NCI-H2171 (cell line): Measurements from ENCODE around the gene HNRNPC.
"Not testable (repeated sequence)": the region's sequence is repeated elsewhere in the genome, so short reads cannot be mapped to it uniquely, and the experiment has no call there.

ENCODE experiments used
- DNase-seq: peaks from one replicate; lab custom pipeline; 2025; lab: John Stamatoyannopoulos, UW

The HNRNPC gene

DNA sequence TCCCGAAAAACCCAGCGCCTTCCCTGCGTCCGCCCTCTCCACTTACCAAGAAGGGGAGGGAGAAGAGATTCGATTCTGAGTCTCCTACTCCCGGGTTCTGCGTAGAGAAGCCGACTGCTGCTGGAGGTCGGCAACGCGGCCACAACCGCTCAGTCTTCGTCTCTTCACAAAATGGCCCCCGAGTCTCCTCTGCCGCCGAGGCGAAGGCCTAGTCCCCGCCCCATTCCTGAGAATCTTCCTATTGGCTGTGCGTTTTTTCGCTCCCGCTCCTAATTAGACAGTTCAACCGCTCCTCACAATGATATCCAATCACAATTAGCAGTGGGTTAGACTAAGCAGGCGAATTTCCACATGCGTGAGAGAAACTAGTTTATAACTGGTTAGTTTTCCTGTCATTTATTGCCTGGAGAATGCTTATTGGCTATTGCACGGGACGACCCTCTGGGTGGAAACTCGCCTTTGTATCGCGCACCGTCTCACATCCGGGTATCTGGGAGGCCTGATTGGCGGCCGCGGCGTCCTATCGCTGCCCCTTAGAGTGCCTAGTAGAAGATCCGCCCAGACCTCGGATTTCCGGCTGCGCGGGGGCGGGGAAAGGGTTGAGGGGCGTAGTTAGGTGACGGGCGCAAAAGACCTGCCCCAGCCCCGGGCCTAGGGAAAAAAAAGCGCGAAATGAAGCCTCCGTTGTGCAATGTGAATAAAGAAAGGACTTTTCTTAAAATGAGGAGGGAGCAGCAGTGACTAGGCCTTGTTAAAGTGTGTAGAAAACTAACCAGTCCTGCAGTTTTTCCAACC is at the start of gene HNRNPC:
Gene HNRNPC, minus strand, starts transcription at position 191 of the 795 bp plus-strand sequence. CDS start 35,249 bp downstream, outside the sequence.
- peak; percentile 100 for DNase-seq

DNA sequence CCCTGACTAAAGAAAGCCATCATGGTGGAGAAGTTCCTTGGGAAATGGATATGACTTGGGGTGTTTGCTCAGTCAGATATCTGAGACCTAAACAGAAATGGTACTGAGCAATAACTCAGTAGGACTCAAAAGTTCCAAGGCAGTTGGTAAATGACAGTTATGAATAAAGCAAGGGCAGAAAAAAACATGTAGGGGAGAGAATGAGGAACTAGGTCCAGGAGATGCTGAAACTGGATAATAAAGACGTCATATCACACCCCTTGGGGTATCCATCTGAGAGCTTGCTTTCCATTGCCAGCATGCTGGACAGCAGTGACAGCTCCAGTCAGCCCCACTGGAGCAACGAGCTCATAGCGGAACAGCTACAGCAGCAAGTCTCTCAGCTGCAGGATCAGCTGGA is 48.2 kb upstream of the HNRNPC start:
- DNase-seq: no peak

DNA sequence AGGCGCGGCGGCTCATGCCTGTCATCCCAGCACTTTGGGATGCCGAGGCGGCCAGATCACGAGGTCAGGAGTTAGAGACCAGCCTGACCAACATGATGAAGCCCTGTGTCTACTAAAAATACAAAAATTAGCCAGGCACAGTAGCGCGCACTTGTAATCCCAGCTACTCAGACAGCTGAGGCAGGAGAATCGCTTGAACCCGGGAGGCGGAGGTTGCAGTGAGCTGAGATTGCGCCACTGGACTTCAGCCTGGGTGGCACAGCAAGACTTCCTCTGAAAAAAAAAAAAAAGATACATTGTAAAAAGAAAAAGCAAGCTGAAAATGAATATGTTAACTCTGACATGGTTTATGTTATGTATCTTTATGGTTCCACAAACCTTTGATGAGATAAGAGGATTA is 44.3 kb upstream of the HNRNPC start:
- DNase-seq: no peak

DNA sequence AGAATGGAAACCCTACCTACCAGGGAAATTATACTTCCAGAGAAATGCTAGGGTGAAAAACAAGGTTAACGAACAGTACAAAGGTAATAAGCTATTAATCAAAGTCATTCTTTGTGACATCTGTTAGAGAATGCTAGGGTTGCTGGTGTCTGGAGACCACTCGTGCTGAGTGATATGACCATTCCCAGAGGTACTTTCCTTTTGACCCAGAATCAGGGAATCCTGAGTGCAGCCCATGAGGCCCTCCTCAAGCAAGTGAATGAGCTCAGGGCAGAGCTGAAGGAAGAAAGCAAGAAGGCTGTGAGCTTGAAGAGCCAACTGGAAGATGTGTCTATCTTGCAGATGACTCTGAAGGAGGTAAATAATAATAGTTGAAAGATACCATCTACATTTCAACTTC is 42.4 kb upstream of the HNRNPC start:
- no peak for DNase-seq

DNA sequence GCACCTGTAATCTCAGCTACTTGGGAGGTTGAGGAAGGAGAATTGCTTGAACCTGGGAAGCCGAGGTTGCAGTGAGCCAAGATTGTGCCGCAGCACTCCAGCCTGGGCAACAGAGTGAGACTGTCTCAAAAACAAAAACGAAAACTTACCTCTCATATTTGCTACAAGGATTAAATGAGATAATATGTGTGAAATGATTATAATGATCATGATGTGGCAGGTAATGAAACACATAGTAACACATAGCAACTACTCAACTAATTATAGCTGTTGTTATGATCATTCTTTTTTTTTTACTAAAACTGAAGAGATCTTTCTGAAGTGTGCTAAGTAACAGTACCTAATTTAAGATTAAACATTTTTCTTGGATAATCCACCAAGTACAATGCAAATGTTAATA is 40.7 kb upstream of the HNRNPC start:
- DNase-seq: no peak

DNA sequence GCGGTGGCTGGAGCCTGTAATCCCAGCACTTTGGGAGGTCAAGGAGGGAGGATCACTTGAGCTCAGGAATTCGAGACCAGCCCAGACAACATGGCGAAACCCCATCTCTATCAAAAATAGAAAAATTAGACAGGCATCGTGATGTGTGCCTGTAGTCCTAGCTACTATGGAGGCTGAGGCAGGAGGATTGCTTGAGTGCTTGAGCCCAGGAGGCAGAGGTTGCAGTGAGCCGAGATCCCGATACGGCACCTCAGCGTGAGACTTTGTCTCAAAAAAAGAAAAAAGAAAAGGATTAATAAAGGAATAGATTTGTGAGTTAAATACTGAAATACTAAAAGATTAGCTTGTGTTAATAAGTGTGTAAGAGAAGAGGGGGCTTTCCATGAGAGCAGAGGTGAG is 40.0 kb upstream of the HNRNPC start:
- DNase-seq: no peak

DNA sequence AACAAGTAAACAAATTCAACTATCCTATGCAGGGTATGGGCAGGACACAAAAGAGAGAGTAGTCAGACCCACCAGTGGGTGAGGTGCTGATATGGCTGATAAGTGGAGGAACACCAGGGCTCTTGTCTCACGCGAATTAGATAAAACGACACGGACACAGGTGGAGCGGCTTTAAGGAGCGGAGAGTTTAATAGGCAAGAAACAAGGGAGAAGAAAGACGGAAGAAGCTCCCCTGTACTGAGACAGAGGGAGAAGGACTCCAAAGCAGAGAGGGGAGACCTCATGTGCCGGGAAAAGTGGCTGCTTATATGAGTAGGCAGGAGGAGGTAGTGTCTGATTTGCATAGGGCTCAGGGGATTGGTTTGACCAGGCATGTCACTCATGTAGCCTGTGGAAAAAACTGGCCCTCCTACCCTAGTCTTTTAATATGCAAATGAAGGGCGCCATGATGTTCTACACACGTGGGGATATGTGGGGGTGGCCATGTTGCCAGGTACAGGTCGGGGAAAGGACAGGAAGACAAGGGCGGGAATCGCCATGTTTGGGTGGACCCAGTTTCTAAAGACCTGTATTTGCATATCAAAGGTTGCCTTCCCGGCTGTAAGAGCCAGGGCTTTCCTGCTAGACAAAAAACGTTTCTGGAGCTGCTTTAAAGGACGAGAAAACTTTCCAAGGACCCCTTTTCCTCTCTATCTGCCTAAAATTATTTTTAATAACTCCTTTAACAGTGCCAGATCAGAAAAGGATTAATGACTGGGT is 39.4 kb upstream of the HNRNPC start:
- DNase-seq: peak; percentile 100

DNA sequence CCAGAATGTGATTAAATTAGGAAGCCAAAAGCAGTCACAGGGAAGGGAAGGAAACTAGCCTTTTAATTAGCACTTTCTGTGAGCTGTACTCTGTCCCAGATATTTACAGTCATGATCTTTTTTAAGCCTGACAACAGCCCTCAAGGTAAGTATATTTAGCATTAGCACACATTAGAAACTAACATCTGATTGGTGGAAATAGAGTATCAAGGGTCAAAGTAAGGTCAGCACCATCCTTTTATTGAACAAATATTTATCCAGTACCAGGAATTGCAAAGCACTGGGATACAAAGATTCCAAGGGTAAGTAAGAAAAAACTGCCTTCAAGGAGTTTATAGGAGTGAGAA is 38.9 kb upstream of the HNRNPC start:
- DNase-seq: no peak

DNA sequence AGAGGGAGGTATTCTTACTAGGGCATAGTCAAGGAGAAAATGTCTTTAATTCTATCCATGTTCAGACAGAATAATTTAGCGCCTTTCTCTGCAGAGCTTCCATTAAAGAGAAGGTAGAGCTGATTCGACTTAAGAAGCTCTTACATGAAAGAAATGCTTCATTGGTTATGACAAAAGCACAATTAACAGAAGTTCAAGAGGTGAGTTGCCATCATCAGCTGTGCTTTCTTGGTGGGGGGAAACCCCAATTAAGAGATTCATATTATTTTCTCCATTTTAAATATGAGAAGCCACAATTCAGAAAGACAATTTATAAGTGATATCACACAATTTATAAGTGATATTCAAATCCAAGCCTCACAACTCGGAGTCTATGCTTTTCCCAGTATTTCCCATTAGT is 38.4 kb upstream of the HNRNPC start:
- DNase-seq: no peak

DNA sequence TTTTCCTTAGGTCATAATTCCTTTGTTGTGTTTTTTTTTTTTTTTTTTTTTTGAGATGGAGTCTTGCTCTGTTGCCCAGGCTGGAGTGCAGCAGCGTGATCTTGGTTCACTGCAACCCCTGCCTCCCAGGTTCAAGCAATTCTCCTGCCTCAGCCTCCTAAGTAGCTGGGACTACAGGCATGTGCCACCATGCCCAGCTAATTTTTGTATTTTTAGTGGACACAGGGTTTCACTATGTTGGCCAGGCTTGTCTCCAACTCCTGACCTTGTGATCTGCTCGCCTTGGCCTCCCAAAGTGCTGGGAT is 33.5 kb upstream of the HNRNPC start:
- DNase-seq: not testable (repeated sequence)

DNA sequence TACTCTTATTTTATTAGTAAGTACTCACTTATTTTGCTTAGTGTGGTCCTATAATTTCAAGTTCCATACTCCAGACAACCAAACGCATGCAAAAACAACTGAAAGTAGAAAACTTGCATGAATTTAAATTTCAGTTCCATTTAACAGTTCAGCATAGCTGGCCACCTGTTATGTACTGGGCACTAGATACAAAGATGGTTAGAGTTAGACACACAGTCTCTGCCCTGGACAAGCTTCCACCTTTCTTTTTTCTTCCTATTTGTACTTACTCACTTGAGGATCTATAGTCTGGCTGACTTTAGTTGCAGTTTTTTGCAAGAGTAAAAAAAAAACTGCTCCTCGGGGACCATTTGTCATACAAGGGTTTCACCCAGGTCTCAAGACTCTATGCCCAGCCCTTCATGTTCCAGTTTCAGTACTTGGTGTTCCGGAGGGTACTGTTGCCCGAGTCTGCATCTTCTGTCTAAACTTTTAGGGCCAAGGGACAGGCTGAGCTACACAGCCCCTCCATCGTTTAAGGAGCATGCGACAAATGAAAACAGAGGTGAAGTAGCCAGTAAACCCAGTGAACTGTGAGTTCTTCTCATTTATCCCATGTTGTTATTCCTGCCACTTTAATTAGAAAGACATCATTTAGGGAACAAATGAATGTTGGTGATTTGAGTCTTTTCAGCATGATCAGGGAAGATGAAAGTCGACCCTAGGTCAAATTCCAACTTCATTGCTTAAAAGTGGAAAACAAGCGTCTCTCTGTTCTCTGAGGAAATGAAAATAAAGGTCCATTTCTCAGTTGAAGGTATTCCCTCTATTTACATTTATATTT is 33.0 kb upstream of the HNRNPC start:
- DNase-seq: no peak

DNA sequence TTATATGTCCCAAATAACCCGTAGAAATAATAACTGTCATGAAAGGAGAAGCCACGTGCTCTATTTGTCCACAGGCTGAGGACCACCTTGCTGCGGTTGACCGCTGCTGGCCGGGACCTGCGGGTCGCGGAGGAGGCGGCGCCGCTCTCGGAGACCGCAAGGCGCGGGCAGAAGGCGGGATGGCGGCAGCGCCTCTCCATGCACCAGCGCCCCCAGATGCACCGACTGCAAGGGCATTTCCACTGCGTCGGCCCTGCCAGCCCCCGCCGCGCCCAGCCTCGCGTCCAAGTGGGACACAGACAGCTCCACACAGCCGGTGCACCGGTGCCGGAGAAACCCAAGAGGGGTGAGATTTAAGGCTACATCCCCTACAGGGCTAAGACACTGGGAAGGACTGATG is 31.6 kb upstream of the HNRNPC start:
- peak; percentile 43 for DNase-seq

DNA sequence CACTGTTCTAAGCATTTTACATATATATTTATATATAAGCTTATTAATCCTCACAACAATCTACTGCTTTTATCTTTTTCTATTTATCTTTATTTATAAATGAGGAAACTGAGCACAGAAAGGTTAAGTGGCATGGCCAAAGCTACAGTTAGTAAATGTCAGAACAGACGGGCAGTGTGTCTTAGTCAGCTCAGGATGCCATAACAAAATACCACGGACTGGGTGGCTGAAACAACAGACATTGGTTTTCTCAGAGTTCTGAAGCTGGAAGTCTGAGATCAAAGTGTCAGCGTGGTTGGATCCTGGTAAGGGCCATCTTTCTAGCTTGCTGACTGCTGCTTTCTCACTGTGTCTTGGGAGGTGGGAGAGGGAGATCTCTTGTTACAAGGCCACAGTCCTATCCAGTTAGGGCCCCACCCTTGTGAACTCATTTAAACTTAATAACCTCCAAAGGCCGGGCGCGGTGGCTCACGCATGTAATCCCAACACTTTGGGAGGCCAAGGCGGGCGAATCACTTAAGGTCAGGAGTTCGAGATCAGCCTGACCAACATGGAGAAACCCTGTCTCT is 30.4 kb upstream of the HNRNPC start:
- no peak for DNase-seq

DNA sequence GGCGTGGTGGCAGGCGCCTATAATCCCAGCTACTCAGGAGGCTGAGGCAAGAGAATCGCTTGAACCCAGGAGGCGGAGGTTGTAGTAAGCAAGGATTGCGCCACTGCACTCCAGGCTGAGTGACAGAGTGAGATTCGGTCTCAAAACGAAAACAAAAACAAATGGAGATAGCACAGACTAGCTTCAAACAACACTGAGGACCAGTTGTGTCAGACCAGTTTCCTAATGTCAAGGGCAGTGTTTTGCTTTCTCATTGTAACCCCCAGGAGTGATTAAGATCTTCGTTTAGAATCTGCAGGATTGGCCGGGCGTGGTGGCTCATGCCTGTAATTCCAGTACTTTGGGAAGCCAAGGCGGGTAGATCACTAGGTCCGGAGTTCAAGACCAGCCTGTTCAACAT is 29.1 kb upstream of the HNRNPC start:
- DNase-seq: no peak

DNA sequence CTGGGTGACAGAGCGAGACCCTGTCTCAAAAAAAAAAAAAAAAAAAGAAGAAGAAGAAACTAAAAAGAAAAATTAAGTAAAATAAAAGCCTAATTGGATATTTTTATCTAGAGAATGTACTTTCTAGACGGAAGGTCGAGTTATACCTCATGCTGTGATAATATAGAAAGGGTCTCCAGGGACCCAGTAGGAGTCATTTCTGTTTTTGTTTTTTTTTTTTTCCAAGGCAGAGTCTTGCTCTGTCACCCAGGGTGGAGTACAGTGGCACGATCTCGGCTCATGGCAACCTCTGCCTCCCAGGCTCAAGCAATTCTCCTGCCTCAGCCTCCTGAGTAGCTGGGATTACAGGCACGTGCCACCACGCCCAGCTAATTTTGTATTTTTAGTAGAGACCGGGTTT is 24.8 kb upstream of the HNRNPC start:
- not testable (repeated sequence) for DNase-seq

DNA sequence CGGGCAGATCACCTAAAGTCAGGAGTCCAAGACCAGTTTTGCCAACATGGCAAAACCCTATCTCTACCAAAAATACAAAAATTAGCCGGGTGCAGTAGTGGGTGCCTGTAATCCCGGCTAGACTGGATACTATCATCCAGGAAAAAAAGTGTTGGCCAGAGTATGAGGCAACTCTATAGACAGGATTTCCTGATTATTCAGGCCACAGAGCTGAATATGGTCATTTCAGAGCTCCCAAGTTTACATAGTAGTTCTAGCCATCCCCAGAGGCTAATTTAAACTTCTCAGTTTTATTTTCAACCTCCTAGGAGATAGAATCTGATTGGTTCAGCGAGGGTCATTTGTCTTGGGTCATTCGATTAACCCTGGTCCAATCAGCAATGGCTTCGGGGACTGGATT is 17.9 kb upstream of the HNRNPC start:
- no peak for DNase-seq

DNA sequence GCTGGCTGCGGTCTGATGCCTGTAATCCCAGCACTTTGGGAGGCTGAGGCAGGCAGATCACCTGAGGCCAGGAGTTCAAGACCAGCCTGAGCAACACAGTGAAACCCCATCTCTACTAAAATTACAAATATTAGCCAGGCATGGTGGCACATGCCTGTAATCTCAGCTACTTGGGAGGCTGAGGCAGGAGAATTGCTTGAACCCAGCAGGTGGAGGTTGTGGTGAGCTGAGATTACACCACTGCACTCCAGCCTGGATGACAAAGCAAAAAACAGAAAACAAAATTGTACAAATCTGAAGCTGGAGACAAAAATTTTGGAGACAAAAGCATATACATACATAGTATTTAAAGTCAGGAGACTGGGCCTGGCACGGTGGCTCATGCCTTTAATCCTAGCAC is 17.3 kb upstream of the HNRNPC start:
- DNase-seq: not testable (repeated sequence)

DNA sequence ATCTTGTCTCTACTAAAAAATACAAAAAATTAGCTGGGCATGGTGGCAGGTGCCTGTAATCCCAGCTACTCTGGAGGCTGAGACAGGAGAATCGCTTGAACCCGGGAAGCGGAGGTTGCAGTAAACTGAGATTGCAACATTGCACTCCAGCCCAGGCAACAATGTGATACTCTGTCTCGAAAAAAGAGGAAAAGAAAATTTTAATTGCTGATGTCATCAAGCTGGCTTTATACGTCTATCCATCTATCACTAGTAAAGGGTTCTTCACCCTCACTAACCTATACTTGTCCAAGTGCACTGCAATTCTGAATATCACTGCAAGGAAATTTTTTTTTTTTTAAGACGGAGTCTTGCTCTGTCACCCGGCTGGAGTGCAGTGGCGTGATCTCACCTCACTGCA is 12.7 kb upstream of the HNRNPC start:
- not testable (repeated sequence) for DNase-seq

DNA sequence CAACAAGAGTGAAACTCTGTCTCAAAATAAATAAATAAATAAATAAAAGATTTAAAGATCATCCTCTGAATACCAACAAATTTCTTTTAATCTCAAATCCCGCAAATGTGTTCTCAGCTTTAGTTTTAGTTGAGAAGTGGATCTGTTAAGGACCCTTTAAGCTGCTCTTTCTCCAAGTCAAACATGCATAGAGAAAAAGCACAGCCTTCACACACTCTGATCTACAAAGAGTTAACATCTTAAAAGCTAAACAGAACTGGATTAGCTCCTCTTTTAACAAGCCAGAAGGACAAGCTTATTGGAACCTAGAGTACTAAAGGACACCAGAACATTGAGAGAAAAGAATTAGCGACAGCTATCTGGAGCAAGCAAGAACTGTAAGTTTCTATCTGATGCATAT is 10.5 kb upstream of the HNRNPC start, which contains the start of gene RPGRIP1:
Gene RPGRIP1, plus strand, starts transcription at position 301 of the 400 bp plus-strand sequence. CDS start 7,894 bp downstream, outside the sequence.
- DNase-seq: no peak

DNA sequence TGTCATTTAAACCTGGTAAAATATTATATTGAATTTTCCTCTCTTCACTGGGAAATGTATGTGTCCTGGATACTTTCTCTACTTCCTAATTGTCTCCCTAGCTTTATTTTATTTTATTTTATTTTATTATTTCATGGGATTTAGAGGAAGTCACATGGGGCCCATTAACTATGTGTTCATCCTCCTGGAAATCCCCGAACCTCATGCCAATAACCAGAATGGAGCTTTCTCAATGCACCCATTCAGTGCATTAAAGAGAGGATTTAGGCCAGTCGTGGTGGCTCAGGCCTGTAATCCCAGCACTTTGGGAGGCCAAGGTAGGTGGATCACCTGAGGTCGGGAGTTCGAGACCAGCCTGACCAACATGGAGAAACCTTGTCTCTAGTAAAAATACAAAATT is 9.4 kb upstream of the HNRNPC start:
- DNase-seq: no peak

DNA sequence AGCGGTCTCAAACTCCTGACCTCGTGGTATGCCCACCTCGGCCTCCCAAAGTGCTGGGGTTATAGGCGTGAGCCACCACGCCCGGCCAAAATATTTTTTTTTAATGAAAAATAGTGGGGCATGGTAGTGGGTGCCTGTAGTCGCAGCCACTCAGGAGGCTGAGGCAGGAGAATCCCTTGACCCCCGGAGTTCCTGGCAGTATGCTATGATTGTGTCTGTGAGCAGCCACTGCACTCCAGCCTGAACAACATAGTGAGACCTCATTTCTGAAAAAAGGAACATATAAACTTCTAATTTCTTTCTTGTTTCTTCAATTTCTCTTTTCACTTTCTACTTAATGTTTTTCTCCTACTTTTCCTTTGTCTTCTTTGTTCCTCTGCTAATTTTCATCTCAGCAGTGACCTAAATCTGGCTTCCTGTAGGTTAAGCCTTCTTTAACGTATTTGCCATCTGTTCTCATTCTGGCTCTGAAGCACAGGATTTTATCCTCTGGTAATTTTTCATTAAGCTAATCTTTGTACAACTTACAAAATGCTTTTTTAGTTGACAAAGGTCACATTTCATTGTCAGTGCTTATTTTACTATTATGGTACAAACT is 6.1 kb upstream of the HNRNPC start:
- peak; percentile 88 for DNase-seq

DNA sequence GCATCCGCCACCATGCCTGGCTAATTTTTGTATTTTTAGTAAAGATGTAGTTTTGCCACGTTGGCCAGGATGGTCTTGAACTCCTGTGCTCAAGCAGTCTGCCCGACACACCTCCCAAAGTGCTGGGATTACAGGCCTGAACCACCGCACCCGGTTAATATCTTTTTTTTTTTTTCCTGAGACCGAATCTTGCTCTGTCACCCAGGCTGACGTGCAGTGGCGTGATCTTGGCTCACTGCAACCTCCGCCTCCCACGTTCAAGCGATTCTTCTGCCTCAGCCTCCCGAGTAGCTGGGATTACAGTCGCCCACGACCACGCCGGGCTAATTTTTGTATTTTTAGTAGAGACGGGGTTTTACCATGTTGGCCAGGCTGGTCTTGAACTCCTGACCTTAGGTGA is 3.4 kb upstream of the HNRNPC start:
- DNase-seq: not testable (repeated sequence)
